ENCODE results near the gene MLLT10.
"Not testable (repeated sequence)": the region's sequence is repeated elsewhere in the genome, so short reads cannot be mapped to it uniquely, and the experiment has no call there.

MLLT10 gene

DNA sequence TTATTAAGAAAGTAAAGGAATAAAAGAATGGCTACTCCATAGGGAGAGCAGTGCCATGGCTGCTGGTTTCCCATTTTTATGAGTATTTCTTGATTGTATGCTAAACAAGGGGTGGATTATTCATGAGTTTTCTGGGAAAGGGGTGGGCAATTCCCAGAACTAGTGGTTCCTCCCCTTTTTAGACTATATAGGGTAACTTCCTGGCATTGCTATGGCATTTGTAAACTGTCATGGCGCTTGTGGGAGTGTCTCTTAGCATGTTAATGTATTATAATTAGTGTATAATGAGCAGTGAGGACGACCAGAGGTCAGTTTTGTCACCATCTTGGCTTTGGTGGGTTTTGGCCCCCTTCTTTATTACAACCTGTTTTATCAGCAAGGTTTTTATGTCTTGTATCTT is 40.5 kb downstream of the MLLT10 start:
- in situ Hi-C loops (cut with MboI; ENCODE audit: low sequenced_read_pairs), result not testable (repeated sequence)

DNA sequence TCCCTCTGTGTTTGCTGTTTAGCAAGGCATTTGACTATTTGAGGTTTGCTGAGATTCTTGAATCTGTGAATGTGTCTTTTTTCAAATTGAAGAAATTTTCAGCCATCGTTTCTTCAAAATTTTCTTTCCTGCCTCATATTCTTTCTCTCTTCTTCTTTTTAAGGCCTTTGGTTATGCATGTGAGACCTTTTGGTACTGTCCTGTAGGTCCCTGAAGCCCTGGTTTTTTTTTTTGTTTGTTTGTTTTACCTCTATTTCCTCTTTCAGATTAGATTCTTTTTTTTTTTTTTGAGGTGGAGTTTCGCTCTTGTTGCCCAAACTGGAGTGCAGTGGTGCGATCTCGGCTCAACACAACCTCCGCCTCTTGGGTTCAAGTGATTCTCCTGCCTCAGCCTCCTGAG is 45.3 kb downstream of the MLLT10 start:
- in situ Hi-C loops (cut with MboI; ENCODE audit: low sequenced_read_pairs), result no loop called here

DNA sequence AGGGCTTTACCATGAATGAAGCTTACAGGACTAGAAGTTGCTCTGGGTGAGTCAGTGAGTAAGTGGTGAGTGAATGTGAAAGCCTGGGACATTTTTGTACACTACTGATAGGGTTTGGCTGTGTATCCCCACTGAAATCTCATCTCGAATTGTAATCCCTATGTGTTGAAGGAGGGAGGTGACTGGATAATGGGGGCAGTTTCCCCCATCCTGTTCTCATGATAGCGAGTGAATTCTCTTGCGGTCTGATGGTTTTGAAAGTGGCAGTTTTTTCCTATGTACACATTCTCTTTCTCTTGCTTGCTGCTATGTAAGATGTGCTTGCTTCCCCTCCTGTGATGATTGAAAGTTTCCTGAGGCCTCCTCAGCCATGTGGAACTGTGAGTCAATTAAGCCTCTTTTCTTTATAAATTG is 47.4 kb downstream of the MLLT10 start:
- in situ Hi-C loops (cut with MboI; ENCODE audit: low sequenced_read_pairs), result not testable (repeated sequence)

DNA sequence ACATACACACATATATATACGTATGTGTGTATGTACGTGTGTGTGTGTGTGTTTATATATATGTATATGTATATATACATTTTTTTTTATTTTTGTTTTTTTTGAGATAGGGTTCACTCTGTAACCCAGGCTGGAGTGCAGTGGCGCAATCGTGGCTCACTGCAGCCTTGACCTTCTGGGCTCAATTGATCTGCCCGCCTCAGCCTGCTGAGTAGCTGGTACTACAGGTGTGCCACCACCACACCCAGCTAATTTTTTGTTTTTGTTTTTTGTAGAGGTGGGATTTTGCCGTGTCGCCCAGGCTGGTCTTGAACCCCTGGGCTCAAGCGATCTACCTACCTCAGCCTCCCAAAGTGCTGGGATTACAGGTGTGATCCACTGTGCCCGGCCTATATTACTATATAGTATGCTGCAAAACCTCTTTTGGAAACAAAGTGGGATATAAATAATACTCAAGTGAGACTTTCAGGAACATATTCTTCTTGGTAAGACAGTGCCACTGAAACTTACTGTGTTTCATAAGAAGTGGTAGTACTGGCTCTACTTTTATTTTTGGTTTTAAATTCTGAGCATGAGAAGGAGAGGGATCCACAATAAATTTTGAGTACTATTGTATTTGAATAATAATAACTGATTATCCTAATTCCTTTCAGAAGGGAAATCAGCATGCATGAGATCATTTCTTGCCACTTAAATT is 51.0 kb downstream of the MLLT10 start:
- in situ Hi-C loops (cut with MboI; ENCODE audit: low sequenced_read_pairs), result no loop called here

DNA sequence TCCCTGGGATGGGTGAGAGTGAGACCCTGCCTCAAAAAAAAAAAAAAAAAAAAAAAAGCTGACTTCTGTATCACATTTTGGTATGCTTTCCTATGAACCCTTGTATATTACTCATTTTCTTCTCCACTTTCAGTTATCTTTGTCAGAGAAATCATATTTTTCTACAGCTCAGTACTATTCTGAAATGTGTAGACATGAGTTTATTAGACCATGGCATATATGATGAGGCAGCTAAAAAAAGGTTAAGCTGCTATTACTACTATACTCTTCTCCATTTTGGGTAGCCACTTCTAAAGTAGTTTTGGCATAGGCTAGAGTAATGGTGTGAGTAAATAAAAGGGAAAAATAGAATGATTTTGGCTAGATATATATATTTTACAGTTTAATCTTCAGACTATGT is 53.4 kb downstream of the MLLT10 start:
- in situ Hi-C loops (cut with MboI; ENCODE audit: low sequenced_read_pairs), result no loop called here

DNA sequence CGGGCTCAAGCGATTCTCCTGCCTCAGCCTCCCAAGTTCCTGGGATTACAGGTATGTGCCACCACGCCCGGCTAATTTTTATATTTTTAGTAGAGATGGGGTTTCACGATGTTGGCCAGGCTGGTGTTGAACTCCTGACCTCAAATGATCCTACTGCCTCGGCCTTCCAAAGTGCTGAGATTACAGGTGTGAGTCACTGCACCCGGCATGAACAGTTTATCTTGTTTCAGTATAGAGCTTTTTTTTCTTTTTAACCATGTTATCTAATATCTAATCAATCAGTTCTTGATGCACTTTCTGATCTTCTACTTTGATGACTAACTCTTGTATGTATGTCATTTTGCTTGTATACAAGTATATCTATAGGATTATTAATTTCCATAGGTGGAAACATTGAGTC is 54.1 kb downstream of the MLLT10 start:
- in situ Hi-C loops (cut with MboI; ENCODE audit: low sequenced_read_pairs), result not testable (repeated sequence)

DNA sequence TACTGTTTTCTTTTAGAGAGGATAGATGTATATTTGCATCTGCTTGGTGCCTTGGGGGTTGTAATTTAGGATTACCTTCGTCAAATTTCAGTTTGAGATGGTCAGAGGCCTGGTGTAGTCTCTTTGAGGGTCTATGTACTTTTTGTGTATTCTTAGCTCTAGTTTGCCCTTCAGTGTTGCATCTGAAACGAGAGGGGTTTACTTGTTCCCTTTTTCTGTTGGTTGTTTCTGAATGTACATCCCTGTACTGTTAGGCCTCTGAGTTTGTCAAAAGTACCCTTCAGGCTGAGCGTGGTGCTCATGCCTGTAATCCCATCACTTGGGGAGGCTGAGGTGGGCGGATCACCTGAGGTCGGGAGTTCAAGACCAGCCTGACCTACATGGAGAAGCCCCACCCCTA is 60.0 kb downstream of the MLLT10 start:
- in situ Hi-C loops (cut with MboI; ENCODE audit: low sequenced_read_pairs), result no loop called here

DNA sequence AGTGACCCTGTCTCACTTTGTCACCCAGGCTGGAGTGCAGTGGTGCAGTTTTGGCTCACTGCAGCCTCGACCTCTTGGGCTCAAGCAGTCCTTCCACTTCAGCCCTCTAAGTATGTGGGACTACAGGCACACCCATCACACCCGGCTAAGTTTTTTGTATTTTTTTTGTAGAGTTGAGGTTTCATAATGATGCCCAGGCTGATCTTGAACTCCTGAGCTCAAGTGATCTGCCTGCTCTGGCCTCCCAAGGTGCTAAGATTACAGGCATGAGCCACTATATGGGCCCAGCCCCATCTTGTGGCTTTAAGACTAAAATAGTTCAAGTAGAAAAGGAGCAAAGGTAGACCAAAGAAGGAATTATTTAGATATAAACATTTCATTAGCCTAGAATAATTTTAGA is 65.5 kb downstream of the MLLT10 start:
- in situ Hi-C loops (cut with MboI; ENCODE audit: low sequenced_read_pairs), result no loop called here

DNA sequence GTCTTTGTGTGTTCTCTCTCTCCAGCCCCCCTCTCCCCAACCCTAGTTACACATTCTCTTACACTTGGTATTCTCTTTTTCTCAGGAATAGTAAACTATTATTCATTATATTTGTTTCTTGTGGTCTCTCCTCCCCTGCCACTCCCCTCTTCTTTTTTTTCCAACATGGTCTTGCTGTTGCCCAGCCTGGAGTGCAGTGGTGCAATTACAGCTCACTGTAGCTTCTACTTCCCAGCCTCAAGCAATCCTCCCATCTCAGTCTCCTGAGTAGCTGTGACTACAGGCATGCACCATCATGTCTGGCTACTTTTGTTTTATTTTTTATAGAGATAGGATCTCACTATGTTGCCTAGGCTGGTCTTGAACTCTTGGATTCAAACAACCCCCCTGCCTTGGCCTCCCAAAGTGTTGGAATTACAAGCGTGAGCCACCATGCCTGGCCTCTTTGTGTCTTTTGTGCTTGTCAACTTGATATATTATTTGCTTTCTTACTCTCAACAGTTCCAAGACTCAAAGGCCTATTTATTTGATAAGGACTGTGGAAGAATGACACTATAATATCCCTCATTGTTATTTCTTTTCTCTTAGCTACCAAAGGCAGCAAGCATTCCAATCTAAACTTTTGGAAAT is 66.9 kb downstream of the MLLT10 start:
- in situ Hi-C loops (cut with MboI; ENCODE audit: low sequenced_read_pairs), result no loop called here

DNA sequence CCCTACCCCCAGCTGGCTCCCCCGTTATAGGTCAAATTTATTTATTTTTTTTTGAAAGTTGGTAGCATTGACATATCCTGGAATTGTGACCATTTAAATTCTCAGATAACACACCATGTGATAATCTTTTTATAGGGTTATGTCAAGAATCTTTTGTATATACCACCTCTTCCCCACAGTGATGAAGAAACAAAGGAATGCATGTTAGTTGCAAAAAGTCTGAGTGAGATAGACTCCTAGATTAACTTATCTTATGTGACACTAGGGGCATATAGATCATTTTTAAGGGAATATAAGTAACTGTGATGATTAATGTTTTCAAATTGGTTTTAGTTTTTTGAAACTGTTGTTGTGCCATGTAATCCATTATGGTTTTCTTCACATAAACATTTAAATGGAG is 68.3 kb downstream of the MLLT10 start:
- in situ Hi-C loops (cut with MboI; ENCODE audit: low sequenced_read_pairs), result no loop called here

DNA sequence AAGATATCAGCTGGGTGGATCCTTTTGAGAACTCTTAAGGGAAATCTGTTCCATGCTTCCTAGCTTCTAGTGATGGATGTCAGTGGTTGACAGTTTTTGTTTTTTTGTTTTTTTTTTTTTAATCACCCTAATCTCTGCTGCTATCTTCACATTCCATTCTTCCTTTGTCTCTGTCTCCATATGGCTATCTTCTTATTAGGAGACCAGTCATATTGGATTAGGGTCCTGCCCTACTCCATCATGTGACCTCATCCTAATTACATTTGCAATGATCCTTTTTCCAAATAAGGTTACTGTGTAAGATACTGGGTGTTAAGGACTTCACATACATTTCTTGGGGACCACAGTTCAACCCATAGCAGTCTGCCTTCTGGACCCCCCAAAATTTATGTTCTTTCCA is 69.7 kb downstream of the MLLT10 start:
- in situ Hi-C loops (cut with MboI; ENCODE audit: low sequenced_read_pairs), result no loop called here

DNA sequence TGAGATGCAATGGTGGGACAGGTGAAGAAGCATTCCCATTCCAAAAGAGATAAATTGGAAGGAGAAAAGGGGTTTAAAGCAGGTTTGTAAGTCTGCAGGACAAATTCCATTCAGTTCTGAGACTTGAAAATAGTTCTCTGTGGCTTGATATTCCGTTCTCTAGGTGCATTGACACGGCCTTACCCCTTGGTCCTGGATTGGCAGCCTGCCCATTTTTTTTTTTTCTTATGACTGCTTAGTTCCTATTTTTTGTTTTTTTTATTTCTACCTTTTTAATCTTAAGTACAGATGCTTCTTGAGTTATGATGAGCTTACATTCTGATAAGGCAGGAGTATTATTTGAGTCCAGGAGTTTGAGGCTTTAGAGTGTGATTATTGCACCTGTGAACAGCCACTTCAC is 70.6 kb downstream of the MLLT10 start:
- in situ Hi-C loops (cut with MboI; ENCODE audit: low sequenced_read_pairs), result no loop called here

DNA sequence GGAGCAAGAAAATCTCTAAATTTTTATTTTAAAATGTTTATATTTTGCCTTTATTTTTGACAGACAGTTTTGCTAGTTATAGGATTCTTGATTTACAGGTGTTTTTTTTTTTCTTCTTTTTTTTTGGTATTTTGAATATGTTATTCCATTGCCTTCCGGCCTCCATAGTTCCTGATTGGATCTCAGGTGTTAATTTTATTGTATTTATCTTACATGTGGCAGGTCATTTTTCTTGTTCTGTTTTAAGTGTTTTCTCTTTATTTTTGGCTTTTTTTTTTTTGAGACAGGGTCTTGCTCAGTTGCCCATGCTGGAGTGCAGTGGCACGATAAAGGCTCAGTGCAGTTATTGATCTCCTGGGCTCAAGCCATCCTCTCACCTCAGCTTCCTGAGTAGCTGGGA is 73.9 kb downstream of the MLLT10 start:
- in situ Hi-C loops (cut with MboI; ENCODE audit: low sequenced_read_pairs), result no loop called here

DNA sequence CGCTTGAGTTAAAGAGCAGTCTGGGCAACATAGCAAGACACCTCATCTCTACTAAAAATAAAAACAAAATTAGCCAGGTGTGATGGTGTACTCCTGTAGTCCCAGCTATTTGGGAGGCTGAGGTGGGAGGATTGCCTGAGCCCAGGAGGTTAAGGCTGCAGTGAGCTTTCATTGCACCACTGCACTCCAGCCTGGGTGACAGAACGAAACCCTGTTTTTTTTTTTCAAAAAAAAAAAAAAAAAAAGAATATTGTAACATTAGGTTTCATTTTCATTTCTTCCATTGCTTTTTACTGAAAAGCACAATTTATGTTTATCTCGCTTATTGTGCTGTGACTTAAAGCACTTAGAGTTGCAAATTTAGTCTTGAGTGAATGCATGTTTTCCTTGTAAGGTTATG is 80.0 kb downstream of the MLLT10 start:
- in situ Hi-C loops (cut with MboI; ENCODE audit: low sequenced_read_pairs), result no loop called here

DNA sequence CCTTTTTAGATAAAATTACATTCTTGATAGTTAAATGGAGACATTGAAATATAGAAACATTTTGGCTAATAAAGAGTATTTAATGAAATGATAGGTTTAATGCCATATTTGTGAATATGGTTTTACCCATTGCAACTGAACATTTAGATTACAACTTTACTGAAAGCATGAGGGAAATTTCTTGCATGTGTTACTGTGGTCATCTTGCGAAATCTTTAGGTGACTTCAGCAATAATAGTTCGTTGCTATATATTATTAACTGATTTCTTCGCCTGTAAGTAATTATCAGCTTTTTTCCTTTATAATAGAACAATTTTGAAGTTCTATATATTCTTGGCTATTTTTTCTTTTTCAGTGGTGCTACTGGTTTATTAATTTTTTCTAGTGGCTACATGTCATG is 83.2 kb downstream of the MLLT10 start:
- in situ Hi-C loops (cut with MboI; ENCODE audit: low sequenced_read_pairs), result no loop called here

DNA sequence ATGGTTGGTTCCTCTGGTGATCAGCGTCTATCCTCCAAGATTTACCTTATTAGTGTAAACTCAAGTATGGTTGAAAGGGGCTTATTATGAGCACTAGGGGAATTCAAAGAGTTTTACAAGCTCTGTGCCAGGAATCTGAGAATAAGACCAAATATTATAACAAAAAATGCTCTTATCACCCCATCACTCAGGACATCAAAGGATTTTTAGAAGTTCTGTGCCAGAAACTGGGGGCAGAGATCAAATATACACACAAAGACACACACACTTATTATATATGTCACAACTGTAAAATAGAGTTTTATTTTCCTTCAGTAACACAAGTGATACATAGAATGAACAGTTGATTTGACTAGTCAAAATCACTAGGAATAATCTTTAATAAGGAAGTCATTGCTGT is 89.3 kb downstream of the MLLT10 start:
- in situ Hi-C loops (cut with MboI; ENCODE audit: low sequenced_read_pairs), result no loop called here

DNA sequence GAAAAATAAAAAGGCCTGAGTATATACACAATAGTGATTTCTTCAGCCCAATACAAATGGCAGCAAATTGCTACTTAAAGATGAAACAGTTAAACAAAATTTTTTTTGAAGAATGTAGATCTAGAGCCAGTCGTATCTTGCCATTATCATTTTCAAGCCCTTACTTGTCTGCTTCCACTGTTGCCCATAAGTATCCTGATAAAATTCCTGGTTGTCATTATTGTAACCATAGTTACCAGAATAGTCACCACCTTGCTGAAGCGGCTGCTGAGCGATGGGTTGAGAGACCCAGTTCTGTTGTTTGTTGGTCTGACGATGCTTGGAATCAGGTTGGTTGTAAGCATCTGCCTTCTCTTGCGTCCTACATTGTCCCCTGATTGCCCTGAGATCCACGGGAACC is 90.4 kb downstream of the MLLT10 start:
- in situ Hi-C loops (cut with MboI; ENCODE audit: low sequenced_read_pairs), result not testable (repeated sequence)

DNA sequence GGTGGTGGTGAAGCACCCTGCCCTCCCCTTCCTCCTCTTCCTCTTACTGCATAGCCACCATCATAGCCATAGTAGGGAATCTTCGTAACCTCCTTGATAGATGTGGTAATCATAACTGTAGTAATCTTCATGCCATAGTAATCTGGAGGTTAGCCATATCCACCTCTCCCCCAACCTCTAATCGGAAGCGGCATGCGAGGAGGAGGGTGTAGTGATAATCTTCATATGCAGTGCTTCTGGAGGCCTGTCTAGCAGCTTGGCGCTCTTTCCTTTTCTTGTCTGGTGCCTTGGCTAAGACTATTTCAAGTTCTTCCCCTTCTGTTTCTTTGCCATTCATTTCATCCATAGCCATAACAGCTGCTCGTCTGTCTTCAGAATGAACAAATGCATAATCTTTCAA is 90.9 kb downstream of the MLLT10 start:
- in situ Hi-C loops (cut with MboI; ENCODE audit: low sequenced_read_pairs), result no loop called here

DNA sequence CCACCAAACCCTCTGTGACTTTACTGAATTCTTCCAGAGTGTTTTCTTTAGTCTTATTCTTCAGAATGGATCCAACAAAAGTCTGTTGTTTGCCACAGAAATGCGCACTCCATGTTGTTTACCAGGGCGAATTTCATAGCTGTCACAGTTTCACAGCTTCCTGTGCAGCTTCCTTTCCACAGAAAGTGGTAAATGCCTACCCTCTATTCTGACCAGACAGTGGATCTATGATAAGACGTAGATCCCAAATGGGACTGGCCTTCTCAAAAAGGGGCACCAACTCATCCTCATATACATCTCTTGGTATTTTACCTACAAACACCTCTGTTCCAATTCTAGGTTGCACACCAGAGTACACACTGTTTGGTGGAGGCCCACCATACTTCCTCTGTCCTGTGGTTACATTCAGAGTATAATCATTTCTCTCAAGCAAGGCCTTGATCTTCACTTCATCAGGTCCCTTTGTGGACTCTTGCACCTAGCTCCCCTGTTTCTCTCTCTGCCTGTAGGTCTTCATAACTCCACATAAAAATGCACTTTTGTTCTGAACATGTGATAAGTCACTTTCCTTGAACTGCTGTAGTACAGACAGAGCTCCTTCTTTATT is 91.7 kb downstream of the MLLT10 start:
- in situ Hi-C loops (cut with MboI; ENCODE audit: low sequenced_read_pairs), result no loop called here

DNA sequence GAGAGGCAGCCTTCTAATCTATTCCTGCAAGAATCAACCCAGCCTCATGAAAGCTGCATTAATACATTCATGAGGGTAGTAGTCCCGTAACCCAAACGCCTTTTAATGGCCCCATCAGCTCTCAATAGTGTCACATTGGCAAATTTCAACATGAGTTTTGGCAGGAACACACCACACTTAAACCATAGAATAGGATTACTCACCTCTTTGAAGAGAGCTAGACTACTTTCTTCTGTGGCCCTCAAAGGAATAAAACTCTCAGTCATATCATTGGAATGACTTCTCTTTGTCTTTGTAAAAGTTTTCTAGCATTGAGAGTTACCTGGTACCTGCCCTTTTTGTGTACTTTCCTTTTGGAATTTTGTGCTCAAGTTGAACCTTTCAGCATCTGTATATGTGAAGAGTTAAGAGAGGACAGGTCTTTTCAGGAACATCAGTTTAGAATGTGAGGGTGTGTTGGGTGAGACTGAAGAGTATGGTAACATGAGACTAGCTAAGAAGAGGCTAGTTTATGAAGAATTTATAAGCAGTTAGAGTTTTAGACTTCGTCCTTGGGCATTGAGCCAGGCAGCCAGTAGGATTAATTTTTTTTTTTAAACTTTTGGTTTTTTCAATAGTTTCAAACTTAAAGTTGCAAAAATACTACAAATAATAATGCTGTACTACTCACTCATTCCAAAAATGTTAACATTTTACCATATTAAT is 92.6 kb downstream of the MLLT10 start:
- in situ Hi-C loops (cut with MboI; ENCODE audit: low sequenced_read_pairs), result no loop called here

DNA sequence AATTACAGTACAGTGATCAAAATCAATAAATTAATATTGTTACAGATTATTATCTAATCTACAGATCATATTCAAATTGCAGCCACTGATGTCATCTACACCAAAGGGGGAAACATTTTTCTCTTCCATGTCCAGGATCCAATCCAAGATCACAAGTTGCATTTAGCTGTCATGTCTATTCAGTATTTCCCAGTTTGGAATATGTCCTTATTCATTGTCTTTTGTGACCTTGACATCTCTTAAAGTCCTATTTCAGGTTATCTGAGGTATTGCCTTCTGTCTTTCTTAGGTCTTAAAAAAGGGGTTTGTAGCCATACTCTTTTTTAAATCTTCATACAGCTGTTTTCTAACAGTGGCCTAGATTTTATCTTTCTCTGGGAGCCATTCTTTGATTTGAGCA is 93.3 kb downstream of the MLLT10 start:
- in situ Hi-C loops (cut with MboI; ENCODE audit: low sequenced_read_pairs), result no loop called here

DNA sequence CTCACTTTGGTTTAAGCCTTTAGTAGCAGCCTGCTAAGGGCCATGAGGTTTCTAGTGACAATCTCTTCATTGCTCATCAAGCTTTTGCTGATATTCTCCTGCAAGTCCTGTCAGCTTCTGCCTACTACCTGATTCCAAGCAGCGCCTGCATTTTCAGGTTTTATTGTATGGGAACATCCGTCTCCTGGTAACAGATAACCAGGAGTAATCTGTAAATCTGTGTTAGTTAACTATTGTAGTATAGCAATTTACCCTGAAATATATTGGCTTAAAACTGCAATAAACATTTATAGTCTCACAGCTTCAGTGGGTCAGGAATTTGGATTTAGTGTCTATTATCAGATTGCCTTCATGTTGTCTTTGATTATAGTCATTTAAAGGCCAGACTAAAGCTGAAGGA is 94.0 kb downstream of the MLLT10 start:
- in situ Hi-C loops (cut with MboI; ENCODE audit: low sequenced_read_pairs), result no loop called here
